H9 (cell line): ENCODE results near the gene RBPJ. TPM values are rescaled to one million over a fixed set of nuclear protein-coding genes. Genes with fewer than 3 reads are reported as not detected.

Experiments used
- DNase-seq: peaks from one replicate; pipeline ENCODE4 v3.0.0-alpha.2; 2017
- H2AFZ ChIP-seq: one replicate; pipeline ENCODE4 v1.6.1; 2013; ENCODE audit warnings: mild to moderate bottlenecking, low read length, control low read depth, moderate library complexity
- H2AK5ac ChIP-seq: 2 replicates; pipeline ENCODE4 v1.6.1; 2013; ENCODE audit warnings: low read length, control low read depth, mixed read lengths; ENCODE audit not compliant: insufficient read length
- H2BK120ac ChIP-seq: one replicate; pipeline ENCODE4 v1.6.1; 2013; ENCODE audit warnings: low read depth, mild to moderate bottlenecking, low read length, control low read depth, inconsistent platforms; ENCODE audit not compliant: poor library complexity, severe bottlenecking
- H2BK12ac ChIP-seq: 2 replicates; pipeline ENCODE4 v1.6.1; 2013; ENCODE audit warnings: low read length, control low read depth, mixed read lengths, low read depth; ENCODE audit not compliant: insufficient read length
- H2BK15ac ChIP-seq: 2 replicates; pipeline ENCODE4 v1.6.1; 2013; ENCODE audit warnings: low read depth, low read length, control low read depth
- H2BK20ac ChIP-seq: one replicate; pipeline ENCODE4 v1.6.1; 2013; ENCODE audit warnings: low read depth, mild to moderate bottlenecking, low read length, control low read depth, inconsistent platforms; ENCODE audit not compliant: poor library complexity, severe bottlenecking
- H2BK5ac ChIP-seq: 2 replicates; pipeline ENCODE4 v1.6.1; 2013; ENCODE audit warnings: low read length, control low read depth, mixed read lengths; ENCODE audit not compliant: insufficient read length
- H3K14ac ChIP-seq: 2 replicates; pipeline ENCODE4 v1.6.1; 2013; ENCODE audit warnings: low read length, control low read depth; ENCODE audit not compliant: insufficient read depth
- H3K18ac ChIP-seq: 2 replicates; pipeline ENCODE4 v1.6.1; 2013; ENCODE audit warnings: low read depth, mild to moderate bottlenecking, mixed read lengths, low read length, control low read depth; ENCODE audit not compliant: insufficient read length
- H3K23ac ChIP-seq: 2 replicates; pipeline ENCODE4 v1.6.1; 2013; ENCODE audit warnings: low read length, control low read depth, mixed read lengths, low read depth; ENCODE audit not compliant: insufficient read length
- H3K23me2 ChIP-seq: 2 replicates; pipeline ENCODE4 v1.6.1; 2013; ENCODE audit warnings: low read depth, mild to moderate bottlenecking, mixed read lengths, low read length, control low read depth; ENCODE audit not compliant: insufficient read length, poor library complexity, severe bottlenecking
- H3K27ac ChIP-seq: 2 replicates; pipeline ENCODE4 v1.5.1; 2013; ENCODE audit warnings: low read length, control low read depth, mixed read lengths, low read depth; ENCODE audit not compliant: insufficient read length
- H3K27me3 ChIP-seq: 2 replicates; pipeline ENCODE4 v1.6.1; 2013; ENCODE audit warnings: low read length, control low read depth, inconsistent platforms; ENCODE audit not compliant: insufficient read depth
- H3K4ac ChIP-seq: 2 replicates; pipeline ENCODE4 v1.6.1; 2013; ENCODE audit warnings: low read depth, mild to moderate bottlenecking, control low read depth, inconsistent platforms, low read length, moderate library complexity
- H3K4me1 ChIP-seq: 2 replicates; pipeline ENCODE4 v1.6.1; 2013; ENCODE audit warnings: low read length, control low read depth, inconsistent platforms; ENCODE audit not compliant: insufficient read depth
- H3K4me2 ChIP-seq: 2 replicates; pipeline ENCODE4 v1.6.1; 2013; ENCODE audit warnings: low read length, control low read depth, mixed read lengths; ENCODE audit not compliant: insufficient read length, insufficient read depth
- H3K56ac ChIP-seq: 2 replicates; pipeline ENCODE4 v1.6.1; 2013; ENCODE audit warnings: low read depth, mild to moderate bottlenecking, mixed read lengths, low read length, control low read depth; ENCODE audit not compliant: insufficient read length
- H3K79me1 ChIP-seq: 2 replicates; pipeline ENCODE4 v1.6.1; 2013; ENCODE audit warnings: low read depth, mild to moderate bottlenecking, moderate library complexity, low read length, control low read depth, inconsistent platforms; ENCODE audit not compliant: insufficient read depth, poor library complexity, severe bottlenecking
- H3K79me2 ChIP-seq: 2 replicates; pipeline ENCODE4 v1.6.1; 2013; ENCODE audit warnings: low read length, control low read depth, inconsistent platforms; ENCODE audit not compliant: insufficient read depth
- H3K9ac ChIP-seq: 2 replicates; pipeline ENCODE4 v1.6.1; 2013; ENCODE audit warnings: low read length, control low read depth, mixed read lengths; ENCODE audit not compliant: insufficient read length; ENCODE audit errors: extremely low read depth
- H3K9me3 ChIP-seq: one replicate; pipeline ENCODE4 v1.6.1; 2013; ENCODE audit warnings: low read depth, low read length, inconsistent platforms; ENCODE audit not compliant: control insufficient read depth
- H3T11ph ChIP-seq: one replicate; pipeline ENCODE4 v1.6.1; 2013; ENCODE audit warnings: mild to moderate bottlenecking, low read length, control low read depth, inconsistent platforms
- H4K20me1 ChIP-seq: one replicate; pipeline ENCODE4 v1.6.1; 2013; ENCODE audit not compliant: control insufficient read depth, insufficient read length, insufficient read depth
- H4K5ac ChIP-seq: 2 replicates; pipeline ENCODE4 v1.6.1; 2013; ENCODE audit warnings: low read depth, mild to moderate bottlenecking, mixed read lengths, low read length, control low read depth; ENCODE audit not compliant: insufficient read length
- H4K8ac ChIP-seq: replicated peaks from 2 replicates; pipeline ENCODE4 v1.6.1; 2013; ENCODE audit warnings: low read length, control low read depth, mixed read lengths, low read depth; ENCODE audit not compliant: insufficient read length
- H4K91ac ChIP-seq: 2 replicates; pipeline ENCODE4 v1.6.1; 2013; ENCODE audit warnings: low read depth, mild to moderate bottlenecking, moderate library complexity, mixed read lengths, low read length, control low read depth; ENCODE audit not compliant: insufficient read length
- H3K27ac Mint-ChIP-seq, 3 experiments: 2 replicates in 2 of 3; 3 replicates in 1 of 3; pipeline ENCODE4 v1.8.0; 2020 to 2021; ENCODE audit warnings: mixed read lengths in 3 of 3, mild to moderate bottlenecking in 1 of 3, moderate library complexity in 1 of 3
- H3K27me3 Mint-ChIP-seq: 2 replicates; pipeline ENCODE4 v1.8.0; 2021; ENCODE audit warnings: low read depth, mild to moderate bottlenecking, moderate library complexity, mixed read lengths
- H3K36me3 Mint-ChIP-seq, 3 experiments: 2 replicates in 2 of 3; 3 replicates in 1 of 3; pipeline ENCODE4 v1.8.0; 2020 to 2021; ENCODE audit warnings: low read depth in 3 of 3, mixed read lengths in 3 of 3; ENCODE audit not compliant: insufficient read depth in 1 of 3
- H3K4me1 Mint-ChIP-seq, 2 experiments: 2 replicates each; pipeline ENCODE4 v1.8.0; 2020; ENCODE audit warnings: mixed read lengths in 2 of 2
- H3K4me3 Mint-ChIP-seq, 2 experiments: 2 replicates in 1 of 2; 3 replicates in 1 of 2; pipeline ENCODE4 v1.8.0; 2020 to 2021; ENCODE audit warnings: mild to moderate bottlenecking in 2 of 2, mixed read lengths in 2 of 2, moderate library complexity in 1 of 2
- H3K9me3 Mint-ChIP-seq, 2 experiments: 2 replicates in 1 of 2; 3 replicates in 1 of 2; pipeline ENCODE4 v1.8.0; 2020; ENCODE audit warnings: mild to moderate bottlenecking in 2 of 2, mixed read lengths in 2 of 2, moderate library complexity in 1 of 2
- WGBS: extraction: QIAGEN DNeasy Blood & Tissue Kit; methylation state at CpG from one replicate; pipeline ENCODE4 v1.1.7; 2013; ENCODE audit warnings: missing lambda C conversion rate, low lambda C conversion rate, mixed read lengths; ENCODE audit not compliant: insufficient read length; ENCODE audit errors: extremely low coverage; 5-methylcytosine and 5-hydroxymethylcytosine counted together
- total RNA-seq: library from RNA; stranded (reverse); gene quantifications from 2 replicates; pipeline ENCODE4 v1.2.1, GENCODE V29; 2021
- TF ChIP-seq, protein P1 (sequence below): fragments of 200-600 bp; sonication (generic); conservative IDR thresholded peaks from 3 replicates; pipeline ENCODE4 v1.8.0; 2021; ENCODE audit warnings: antibody characterized with exemption, mild to moderate bottlenecking

Gene RBPJ
- total RNA-seq, 1 experiment from 2014 or later, result 166 TPM

DNA sequence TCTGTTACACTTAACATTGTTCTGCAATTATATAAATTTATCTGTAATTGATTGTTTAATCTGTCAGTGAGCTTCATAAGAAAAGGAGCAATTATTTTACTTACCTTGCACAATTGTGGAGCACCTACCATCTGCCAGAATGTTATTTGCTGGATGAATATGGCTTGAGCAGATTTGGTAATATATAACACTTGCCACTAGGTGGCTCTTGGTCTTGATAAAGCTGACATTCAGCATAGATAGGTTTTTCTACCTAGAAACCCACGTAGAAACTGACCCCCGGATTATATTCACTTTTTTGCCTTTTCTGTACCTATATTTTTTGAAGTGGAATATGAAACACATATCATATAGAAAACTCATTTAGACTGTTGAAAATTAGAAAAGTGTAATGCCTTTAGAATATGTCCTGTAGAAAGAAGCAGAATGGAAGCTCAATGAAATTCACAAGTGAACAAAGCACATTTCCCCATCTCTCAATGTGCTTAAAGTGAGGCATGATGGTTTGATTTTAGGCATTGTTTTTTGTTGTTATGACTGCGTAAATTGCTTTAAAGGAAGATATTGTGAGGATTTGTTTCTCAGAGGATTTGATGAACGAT lies 9.5 kb downstream of the RBPJ start:
- H2BK20ac ChIP-seq, result no peak overlapping the region
- peak overlapping the region in 1 of 2 experiments; percentile 36; a peak in 2 of 5 replicates for H3K4me3 Mint-ChIP-seq
- no peak overlapping the region for H2BK120ac ChIP-seq
- DNase-seq, result no peak
- no peaks in the 10 kb centered on the region for H3K9me3 ChIP-seq
- no peaks in the 10 kb centered on the region for H3K27me3 ChIP-seq
- no peak overlapping the region for H3K27ac ChIP-seq
- H3K14ac ChIP-seq, result no peak overlapping the region
- no peak overlapping the region for H2AFZ ChIP-seq
- peaks cover 0 to 5% (median 0%) of the 10 kb centered on the region in 3 experiments; a peak in 1 of 7 replicates for H3K36me3 Mint-ChIP-seq
- no peak overlapping the region for H3K18ac ChIP-seq
- H4K8ac ChIP-seq, result no peak overlapping the region
- H3K56ac ChIP-seq, result no peak overlapping the region
- peak overlapping the region; percentile 37 for H3K4me2 ChIP-seq
- peaks cover 79% of the 10 kb centered on the region for H3K79me2 ChIP-seq
- no peak overlapping the region for H3K23ac ChIP-seq
- no peak overlapping the region for H3K4ac ChIP-seq
- no peaks in the 10 kb centered on the region for H3K9me3 Mint-ChIP-seq
- H2BK12ac ChIP-seq, result no peak overlapping the region
- H2AK5ac ChIP-seq, result no peak overlapping the region
- H2BK5ac ChIP-seq, result no peak overlapping the region
- H3K4me1 Mint-ChIP-seq, result peaks cover 50 to 54% of the 10 kb centered on the region in 2 experiments
- H3T11ph ChIP-seq, result no peak overlapping the region
- no peak overlapping the region for H4K91ac ChIP-seq
- TF ChIP-seq, protein P1, sequence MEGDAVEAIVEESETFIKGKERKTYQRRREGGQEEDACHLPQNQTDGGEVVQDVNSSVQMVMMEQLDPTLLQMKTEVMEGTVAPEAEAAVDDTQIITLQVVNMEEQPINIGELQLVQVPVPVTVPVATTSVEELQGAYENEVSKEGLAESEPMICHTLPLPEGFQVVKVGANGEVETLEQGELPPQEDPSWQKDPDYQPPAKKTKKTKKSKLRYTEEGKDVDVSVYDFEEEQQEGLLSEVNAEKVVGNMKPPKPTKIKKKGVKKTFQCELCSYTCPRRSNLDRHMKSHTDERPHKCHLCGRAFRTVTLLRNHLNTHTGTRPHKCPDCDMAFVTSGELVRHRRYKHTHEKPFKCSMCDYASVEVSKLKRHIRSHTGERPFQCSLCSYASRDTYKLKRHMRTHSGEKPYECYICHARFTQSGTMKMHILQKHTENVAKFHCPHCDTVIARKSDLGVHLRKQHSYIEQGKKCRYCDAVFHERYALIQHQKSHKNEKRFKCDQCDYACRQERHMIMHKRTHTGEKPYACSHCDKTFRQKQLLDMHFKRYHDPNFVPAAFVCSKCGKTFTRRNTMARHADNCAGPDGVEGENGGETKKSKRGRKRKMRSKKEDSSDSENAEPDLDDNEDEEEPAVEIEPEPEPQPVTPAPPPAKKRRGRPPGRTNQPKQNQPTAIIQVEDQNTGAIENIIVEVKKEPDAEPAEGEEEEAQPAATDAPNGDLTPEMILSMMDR, result peak; percentile 80
- H2BK15ac ChIP-seq, result no peak overlapping the region
- H3K27ac Mint-ChIP-seq, result peak overlapping the region in 2 of 3 experiments; percentile 55 to 87; a peak in 5 of 7 replicates
- H4K20me1 ChIP-seq, result no peaks in the 10 kb centered on the region
- 100% methylated on average over 2 of the region's 4 CpGs for WGBS
- H4K5ac ChIP-seq, result no peak overlapping the region
- H3K9ac ChIP-seq, result no peak overlapping the region
- H3K27me3 Mint-ChIP-seq, result no peaks in the 10 kb centered on the region
- no peaks in the 10 kb centered on the region for H3K23me2 ChIP-seq
- no peaks in the 10 kb centered on the region for H3K79me1 ChIP-seq
- peaks cover 11% of the 10 kb centered on the region; the same call in 1 of the 2 replicates for H3K4me1 ChIP-seq
